Fibroblast of the aortic adventitia (primary cell): ENCODE measurements around the gene CBY2. TPM values are rescaled to one million over a fixed set of nuclear protein-coding genes. Genes with fewer than 3 reads are reported as not detected.
A peak's percentile ranks its signal among the peaks of the same experiment; 100 is the strongest.

ENCODE experiments used
- DNase-seq: peaks from one replicate; pipeline ENCODE4 v3.0.0-alpha.2; 2010; ENCODE audit warnings: low read depth
- H3K4me3 ChIP-seq: 2 replicates; pipeline ENCODE4 v1.5.1; 2011; ENCODE audit warnings: low read depth, mild to moderate bottlenecking, control low read depth, low read length, moderate library complexity
- CTCF ChIP-seq: IDR thresholded peaks from 2 replicates; pipeline ENCODE4 v1.5.1; 2011; ENCODE audit warnings: mild to moderate bottlenecking, low read length, control low read depth, inconsistent platforms; ENCODE audit not compliant: insufficient read depth
- total RNA-seq: library from RNA; depleted of rRNA; stranded (reverse); fragments of >200 nt; gene quantifications from 2 replicates; pipeline ENCODE4 v1.2.3, GENCODE V29; 2012; ENCODE audit warnings: low replicate concordance

The CBY2 gene
- total RNA-seq, 1 donor, result not detected

DNA sequence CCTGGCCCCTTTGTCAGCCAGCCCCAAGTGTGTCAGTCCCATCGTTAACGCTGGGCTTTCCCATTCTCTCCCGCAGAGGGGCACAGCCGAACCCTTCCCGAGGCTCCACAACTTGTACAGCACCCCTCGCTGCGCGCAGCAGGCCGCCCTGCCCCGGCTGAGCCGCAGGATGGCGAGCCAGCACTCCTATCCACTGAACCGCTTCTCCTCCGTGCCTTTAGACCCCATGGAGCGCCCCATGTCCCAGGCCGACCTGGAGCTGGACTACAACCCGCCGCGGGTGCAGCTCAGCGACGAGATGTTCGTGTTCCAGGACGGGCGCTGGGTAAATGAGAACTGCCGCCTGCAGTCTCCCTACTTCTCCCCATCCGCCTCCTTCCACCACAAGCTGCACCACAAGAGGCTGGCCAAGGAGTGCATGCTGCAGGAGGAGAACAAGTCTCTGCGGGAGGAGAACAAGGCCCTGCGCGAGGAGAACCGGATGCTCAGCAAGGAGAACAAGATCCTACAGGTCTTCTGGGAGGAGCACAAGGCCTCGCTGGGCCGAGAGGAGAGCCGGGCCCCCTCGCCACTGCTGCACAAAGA is 11.1 kb downstream of the CBY2 start:
- no peak for TF ChIP-seq CTCF
- no peak overlapping the region for H3K4me3 ChIP-seq
- DNase-seq, result no peak

- H3K4me3 ChIP-seq, result no peak overlapping the region
- DNase-seq, result no peak
- TF ChIP-seq CTCF, result no peak
These were observed 11.6 kb downstream of the CBY2 start for GRCh38 chr13:45713721-45714120.

DNA sequence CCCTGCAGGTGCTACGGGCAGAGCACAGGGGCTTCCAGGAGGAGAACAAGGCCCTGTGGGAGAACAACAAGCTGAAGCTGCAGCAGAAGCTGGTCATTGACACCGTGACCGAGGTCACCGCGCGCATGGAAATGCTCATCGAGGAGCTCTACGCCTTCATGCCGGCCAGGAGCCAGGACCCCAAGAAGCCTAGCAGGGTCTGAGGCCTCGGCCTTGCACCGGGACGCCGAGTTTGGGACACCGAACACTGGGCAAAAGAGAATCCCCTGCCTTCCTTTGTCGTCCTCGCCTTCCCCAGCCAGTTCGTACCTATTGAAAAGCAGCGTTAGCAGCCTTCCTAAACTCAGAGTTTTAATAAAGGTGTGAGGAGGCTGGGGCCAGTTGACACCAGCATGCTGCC is 12.1 kb downstream of the CBY2 start:
- DNase-seq, result no peak
- no peak overlapping the region for H3K4me3 ChIP-seq
- TF ChIP-seq CTCF, result no peak

DNA sequence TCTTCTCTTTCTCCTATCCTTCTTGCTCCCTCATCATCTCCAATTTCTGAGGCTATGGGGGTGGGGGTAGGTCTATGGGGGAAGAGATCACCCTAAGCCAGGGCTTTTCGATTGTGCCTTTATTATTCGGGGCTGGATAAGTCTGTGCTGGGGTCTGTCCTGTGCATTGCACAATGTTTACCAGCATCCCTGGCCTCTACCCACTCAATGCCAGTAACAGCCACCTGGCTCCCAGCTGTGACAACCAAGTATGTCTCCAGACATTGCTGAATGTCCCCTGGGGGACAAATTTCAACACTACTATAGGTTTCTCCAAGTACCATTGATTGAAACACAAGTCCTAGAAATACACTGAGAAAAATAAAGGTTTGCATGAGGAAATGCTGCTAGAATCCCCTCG is 13.2 kb downstream of the CBY2 start:
- no peak overlapping the region for H3K4me3 ChIP-seq
- DNase-seq, result no peak
- no peak for TF ChIP-seq CTCF

GRCh38 chr13:45717349-45717748 is 15.2 kb downstream of the CBY2 start:
- no peak overlapping the region for H3K4me3 ChIP-seq
- no peak for DNase-seq
- no peak for TF ChIP-seq CTCF

DNA sequence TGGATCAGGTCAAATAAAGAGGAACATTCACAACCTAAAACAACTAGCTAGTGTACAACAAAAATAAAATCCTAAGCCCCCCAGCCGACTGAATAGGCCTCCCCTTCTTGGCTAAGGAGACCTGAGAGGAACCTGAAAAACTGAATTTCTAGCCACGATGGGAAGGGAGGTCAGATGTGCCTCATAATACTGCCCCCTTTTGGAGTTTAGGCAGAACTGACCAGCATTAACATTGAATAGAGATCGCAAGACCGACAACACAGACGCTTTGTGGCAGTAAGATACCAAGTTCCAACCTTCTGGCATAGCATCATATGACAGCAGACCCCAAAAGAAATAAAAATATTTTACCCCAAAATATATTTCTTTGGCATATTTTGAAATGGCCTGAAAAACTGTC is 15.9 kb downstream of the CBY2 start:
- peak; percentile 22 for DNase-seq
- TF ChIP-seq CTCF, result peak; percentile 63
- no peak overlapping the region for H3K4me3 ChIP-seq

DNA sequence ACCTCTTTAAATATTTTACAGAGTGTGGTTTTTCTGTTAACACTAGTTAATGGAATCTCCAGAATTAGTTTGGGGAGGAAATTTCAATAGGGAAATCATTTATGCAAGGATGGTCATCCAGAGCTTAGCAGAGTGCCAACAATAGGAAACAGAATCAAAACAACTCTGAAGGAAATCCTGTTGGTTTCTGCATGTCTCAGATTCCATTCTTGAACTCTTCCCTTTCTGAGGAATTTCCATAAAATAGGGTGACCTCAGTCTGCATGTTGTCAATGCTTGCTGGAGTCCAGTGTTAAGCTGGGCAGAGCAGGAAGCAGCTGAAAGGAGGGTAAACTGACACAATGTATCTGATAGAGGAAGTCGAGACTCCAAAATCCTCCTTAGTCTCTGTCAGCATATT is 16.9 kb downstream of the CBY2 start:
- DNase-seq, result no peak
- no peak overlapping the region for H3K4me3 ChIP-seq
- TF ChIP-seq CTCF, result no peak
